GM10248 (cell line): ENCODE measurements around the gene AGPAT3.

Experiments
- CTCF ChIA-PET: fragments of 300-600 bp; sonication (Branson Sonifier 250); formaldehyde crosslinking; extraction: SDS; loops from one replicate; lab custom pipeline; 2021; ENCODE audit warnings: antibody characterized with exemption; lab: Yijun Ruan, JAX
- POLR2A ChIA-PET: fragments of 350-650 bp; sonication (Branson Sonifier 250); formaldehyde crosslinking; extraction: SDS; loops from one replicate; lab custom pipeline; 2020; ENCODE audit warnings: antibody characterized with exemption; lab: Yijun Ruan, JAX
- DNase-seq: peaks from one replicate; pipeline ENCODE4 v3.0.0; 2012; ENCODE audit errors: extremely low spot score
- CTCF ChIP-seq: IDR thresholded peaks from 2 replicates; pipeline ENCODE4 v1.5.1; 2012; ENCODE audit warnings: mild to moderate bottlenecking, low read depth; ENCODE audit errors: extremely low read depth, missing control alignments, control extremely low read depth

Gene AGPAT3

GRCh38 chr21:43967981-43968380 is 103.0 kb downstream of the AGPAT3 start:
- ChIA-PET POLR2A (no interaction called here), CTCF (no interaction called here)
- no peak for DNase-seq
- TF ChIP-seq CTCF = no peak

GRCh38 chr21:43968410-43969114 is 103.5 kb downstream of the AGPAT3 start:
- ChIA-PET CTCF (interaction anchor here (0.6 to 0.7 kb wide), 2 partner anchors 30 to 158 kb away, joined by 3 read pairs; no protein-coding TSS in a partner anchor), POLR2A (no interaction called here)
- no peak for TF ChIP-seq CTCF
- no peak for DNase-seq

- no peak for TF ChIP-seq CTCF
- DNase-seq = no peak
- ChIA-PET POLR2A (no interaction called here), CTCF (interaction anchor here (0.6 to 0.7 kb wide), 2 partner anchors 31 to 158 kb away, joined by 3 read pairs; no protein-coding TSS in a partner anchor)
Observed at GRCh38 chr21:43969115-43969444, 104.1 kb downstream of the AGPAT3 start.

GRCh38 chr21:43970551-43970950 is 105.5 kb downstream of the AGPAT3 start:
- DNase-seq = no peak
- CTCF ChIA-PET = interaction anchor here (1.1 kb wide), 1 partner anchor 159 kb away, joined by 3 read pairs; no protein-coding TSS in a partner anchor
- POLR2A ChIA-PET = no interaction called here
- no peak for TF ChIP-seq CTCF

- POLR2A ChIA-PET = no interaction called here
- DNase-seq = no peak
Observed at GRCh38 chr21:43971201-43971991, 106.4 kb downstream of the AGPAT3 start.

GRCh38 chr21:43971992-43972255 is 106.9 kb downstream of the AGPAT3 start:
- ChIA-PET CTCF (no interaction called here), POLR2A (no interaction called here)
- DNase-seq = no peak
- TF ChIP-seq CTCF = no peak

More at GRCh38 chr21:43971201-43971991, 106.4 kb downstream of the AGPAT3 start:
- no peak for TF ChIP-seq CTCF
- CTCF ChIA-PET = no interaction called here
